Measurements from ENCODE around the gene BCOR. TPM values are rescaled to one million over a fixed set of nuclear protein-coding genes. Genes with fewer than 3 reads are reported as not detected.
A peak's percentile ranks its signal among the peaks of the same experiment; 100 is the strongest.

The BCOR gene
- total RNA-seq, 1 experiment from 2014 or later = 134 TPM

DNA sequence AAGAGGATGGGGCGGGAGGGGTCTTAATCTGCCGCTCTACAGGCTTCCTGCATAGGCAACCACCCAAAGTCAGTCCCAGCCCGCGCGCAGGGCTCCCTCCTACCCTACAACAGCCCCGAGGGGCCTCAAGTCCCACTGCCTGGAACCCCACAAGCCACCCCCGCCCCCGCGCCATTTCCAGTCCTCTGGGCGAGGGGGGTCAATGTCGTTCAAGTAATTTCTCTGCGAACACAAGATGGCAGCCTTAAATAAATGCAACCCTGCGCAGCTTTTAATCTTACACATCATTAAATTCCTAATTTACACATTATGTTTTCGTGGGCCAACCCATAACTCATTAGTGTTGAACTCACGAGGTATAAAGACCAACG lies 92.9 kb downstream of the BCOR start:
- H2BK12ac ChIP-seq (ENCODE audit: insufficient read length, low read depth, low read length) = no peak overlapping the region
- no peak overlapping the region for H3T11ph ChIP-seq (ENCODE audit: low read length)
- H3K27me3 ChIP-seq (ENCODE audit: insufficient read depth, low read length) = peaks cover 26% of the 10 kb centered on the region; the same call in 1 of the 2 replicates
- H3K27ac ChIP-seq (ENCODE audit: insufficient read length, low read depth, low read length) = no peak overlapping the region
- H3K27me3 Mint-ChIP-seq (ENCODE audit: low read depth) = peaks cover 85% of the 10 kb centered on the region
- peak; percentile 42 for DNase-seq
- WGBS (ENCODE audit: extremely low coverage, insufficient read length, low lambda C conversion rate) = no CpG with 5 or more reads among the region's 16 CpGs
- no peak overlapping the region for H4K5ac ChIP-seq (ENCODE audit: insufficient read length, low read depth, low read length)
- H2BK5ac ChIP-seq (ENCODE audit: insufficient read length, low read length) = no peak overlapping the region
- no peaks in the 10 kb centered on the region for H3K79me2 ChIP-seq (ENCODE audit: insufficient read depth, low read length)
- no peak overlapping the region for H4K91ac ChIP-seq (ENCODE audit: insufficient read length, low read depth, low read length)
- H3K79me1 ChIP-seq (ENCODE audit: insufficient read depth, low read depth, low read length, poor library complexity, severe bottlenecking) = no peaks in the 10 kb centered on the region
- no peak overlapping the region for H3K9ac ChIP-seq (ENCODE audit: extremely low read depth, insufficient read length, low read length)
- H4K20me1 ChIP-seq (ENCODE audit: control insufficient read depth, insufficient read depth, insufficient read length) = no peaks in the 10 kb centered on the region
- H3K4me1 ChIP-seq (ENCODE audit: insufficient read depth, low read length) = peaks cover 14% of the 10 kb centered on the region
- no peak overlapping the region for H3K4ac ChIP-seq (ENCODE audit: low read depth, low read length)
- H2AK5ac ChIP-seq (ENCODE audit: insufficient read length, low read length) = no peak overlapping the region
- H2BK120ac ChIP-seq (ENCODE audit: low read depth, low read length, poor library complexity, severe bottlenecking) = no peak overlapping the region
- no peak overlapping the region for H2BK15ac ChIP-seq (ENCODE audit: low read depth, low read length)
- peaks cover 60 to 61% of the 10 kb centered on the region in 2 experiments for H3K9me3 Mint-ChIP-seq
- peak overlapping the region; percentile 65 to 66 for H3K4me3 Mint-ChIP-seq
- H4K8ac ChIP-seq (replicated peaks; ENCODE audit: insufficient read length, low read depth, low read length) = no peak overlapping the region
- H3K56ac ChIP-seq (ENCODE audit: insufficient read length, low read depth, low read length) = no peak overlapping the region
- no peak overlapping the region for H3K18ac ChIP-seq (ENCODE audit: insufficient read length, low read depth, low read length)
- no peaks in the 10 kb centered on the region for H3K9me3 ChIP-seq (ENCODE audit: control insufficient read depth, low read depth, low read length)
- TF ChIP-seq, protein P1, sequence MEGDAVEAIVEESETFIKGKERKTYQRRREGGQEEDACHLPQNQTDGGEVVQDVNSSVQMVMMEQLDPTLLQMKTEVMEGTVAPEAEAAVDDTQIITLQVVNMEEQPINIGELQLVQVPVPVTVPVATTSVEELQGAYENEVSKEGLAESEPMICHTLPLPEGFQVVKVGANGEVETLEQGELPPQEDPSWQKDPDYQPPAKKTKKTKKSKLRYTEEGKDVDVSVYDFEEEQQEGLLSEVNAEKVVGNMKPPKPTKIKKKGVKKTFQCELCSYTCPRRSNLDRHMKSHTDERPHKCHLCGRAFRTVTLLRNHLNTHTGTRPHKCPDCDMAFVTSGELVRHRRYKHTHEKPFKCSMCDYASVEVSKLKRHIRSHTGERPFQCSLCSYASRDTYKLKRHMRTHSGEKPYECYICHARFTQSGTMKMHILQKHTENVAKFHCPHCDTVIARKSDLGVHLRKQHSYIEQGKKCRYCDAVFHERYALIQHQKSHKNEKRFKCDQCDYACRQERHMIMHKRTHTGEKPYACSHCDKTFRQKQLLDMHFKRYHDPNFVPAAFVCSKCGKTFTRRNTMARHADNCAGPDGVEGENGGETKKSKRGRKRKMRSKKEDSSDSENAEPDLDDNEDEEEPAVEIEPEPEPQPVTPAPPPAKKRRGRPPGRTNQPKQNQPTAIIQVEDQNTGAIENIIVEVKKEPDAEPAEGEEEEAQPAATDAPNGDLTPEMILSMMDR (conservative IDR thresholded peaks at IDR 0.05) = no peak
- no peak overlapping the region for H3K14ac ChIP-seq (ENCODE audit: insufficient read depth, low read length)
- H2AFZ ChIP-seq (ENCODE audit: low read length) = no peak overlapping the region
- peaks cover 4 to 8% (median 5%) of the 10 kb centered on the region in 3 experiments; a peak in 4 of 7 replicates for H3K36me3 Mint-ChIP-seq (ENCODE audit: insufficient read depth in 1 of 3, low read depth in 3 of 3)
- peak overlapping the region; percentile 81 for H3K4me2 ChIP-seq (ENCODE audit: insufficient read depth, insufficient read length, low read length)
- H3K4me1 Mint-ChIP-seq = peaks cover 39 to 45% of the 10 kb centered on the region in 2 experiments
- H3K23me2 ChIP-seq (ENCODE audit: insufficient read length, low read depth, low read length, poor library complexity, severe bottlenecking) = peaks cover 20% of the 10 kb centered on the region
- no peak overlapping the region for H2BK20ac ChIP-seq (ENCODE audit: low read depth, low read length, poor library complexity, severe bottlenecking)
- no peak overlapping the region for H3K27ac Mint-ChIP-seq
- H3K23ac ChIP-seq (ENCODE audit: insufficient read length, low read depth, low read length) = no peak overlapping the region

Measured in H9 (cell line).